Right lobe of liver (tissue), 6 donors: ENCODE measurements around the gene COL17A1. TPM values are rescaled to one million over a fixed set of nuclear protein-coding genes. Genes with fewer than 3 reads are reported as not detected.
A peak's percentile ranks its signal among the peaks of the same experiment; 100 is the strongest.

Experiments used
- ATAC-seq, 4 donors: fragments of 200-7000 bp; cut with Tn5 transposase; one replicate each; pipeline ENCODE4 v1.9.1; 2020; ENCODE audit warnings: mild to moderate bottlenecking in 4 of 4, moderate library complexity in 4 of 4
- DNase-seq, 3 donors: peaks; one replicate each; pipeline ENCODE4 v3.0.0-alpha.2; 2020
- H3K27ac ChIP-seq, 3 donors: fragments of 200-600 bp; one replicate each; pipeline ENCODE4 v1.8.0; 2022
- H3K27me3 ChIP-seq, 2 donors: fragments of 200-600 bp; one replicate each; pipeline ENCODE4 v1.8.0; 2022
- H3K36me3 ChIP-seq, 4 donors: fragments of 200-600 bp; sonication (generic) in 1 of 4; one replicate each; pipeline versions ENCODE4 v1.5.1 to v1.8.0; 2017 to 2022; ENCODE audit warnings: control low read depth in 1 of 4
- H3K4me1 ChIP-seq, 4 donors: fragments of 200-600 bp; sonication (generic) in 1 of 4; one replicate each; pipeline versions ENCODE4 v1.5.1 to v1.8.0; 2017 to 2022; ENCODE audit warnings: control low read depth in 1 of 4
- H3K4me3 ChIP-seq, 3 donors: fragments of 200-600 bp; one replicate each; pipeline ENCODE4 v1.8.0; 2022
- H3K9me3 ChIP-seq, 4 donors: fragments of 200-600 bp; sonication (generic) in 1 of 4; one replicate each; pipeline versions ENCODE4 v1.5.1 to v1.8.0; 2017 to 2022; ENCODE audit warnings: control low read depth in 1 of 4
- CTCF ChIP-seq, 4 donors: fragments of 200-600 bp in 3 of 4; fragments of 450-650 bp in 1 of 4; IDR thresholded peaks; one replicate each; pipeline versions ENCODE4 v1.5.1 to v1.8.0; 2016 to 2022; ENCODE audit warnings: antibody characterized with exemption in 4 of 4, mild to moderate bottlenecking in 2 of 4
- POLR2A ChIP-seq: fragments of 450-650 bp; IDR thresholded peaks from one replicate; pipeline ENCODE4 v1.6.1; 2017; ENCODE audit warnings: antibody characterized with exemption, mild to moderate bottlenecking
- WGBS: methylation state at CpG from one replicate; pipeline ENCODE4 v1.1.6; 2018; ENCODE audit warnings: low coverage, low lambda C conversion rate; ENCODE audit not compliant: insufficient coverage; ENCODE audit errors: missing lambda C conversion rate; 5-methylcytosine and 5-hydroxymethylcytosine counted together
- intact Hi-C, 2 donors: fragments of 100-400 bp; cut with DNase I; formaldehyde crosslinking; loops; one replicate each; pipeline versions ENCODE4 v1.11.2 to v1.14.1; 2022
- long read RNA-seq: library from polyadenylated mRNA; unstranded; transcript quantifications from one replicate; pipeline ENCODE4 v2.0.0, GENCODE V29; 2019
- total RNA-seq, 6 experiments: library from RNA; depleted of rRNA in 2 of 6; stranded (reverse); fragments of >200 nt in 2 of 6; fragmentation: NEBNext Ultra II Directional in 3 of 6; extraction: Animal tissue kit (Norgen Biotek cat#: 25700) in 3 of 6; gene quantifications; one replicate each; pipeline versions ENCODE4 v1.1.0 to v1.2.4, GENCODE V29; 2016 to 2023
- donor health status: DM: no; HTN: yes; CAD: no.
- donor health status: DM: no; HTN: no; CAD: no.
- donor health status: DM: no; HTN: no; CAD: no.
- donor health status: DM: no; HTN: yes; CAD: no.
- donor health status: DM: no; HTN: yes; CAD: no.

Gene COL17A1
- under 1 TPM in 2 of 6 experiments, not detected in 4; 0.11 to 0.12 TPM for total RNA-seq
- long read RNA-seq: 0 reads

GRCh38 chr10:104085801-104086400, at the start of gene COL17A1:
TSS of gene COL17A1 (minus strand) at chr10:104085880. CDS start at chr10:104080673, 5,207 bp downstream.
- DNase-seq (no peak), ATAC-seq (no peak)
- H3K9me3 ChIP-seq: no peaks in the 10 kb centered on the region
- H3K27me3 ChIP-seq: no peaks in the 10 kb centered on the region
- no peaks in the 10 kb centered on the region for H3K4me1 ChIP-seq
- intact Hi-C loops: no loop called here
- H3K4me3 ChIP-seq: no peak within 1 kb of the TSS
- WGBS: 38% methylated on average over 2 of the region's 3 CpGs
- TF ChIP-seq CTCF (IDR thresholded peaks at IDR 0.05) (no peak), POLR2A (no peak)
- no peaks in the 10 kb centered on the region for H3K36me3 ChIP-seq
- no peak within 1 kb of the TSS for H3K27ac ChIP-seq

GRCh38 chr10:104130041-104130440, 44.4 kb upstream of the COL17A1 start:
- no peaks in the 10 kb centered on the region for H3K27me3 ChIP-seq
- intact Hi-C loops: no loop called here
- H3K9me3 ChIP-seq: no peaks in the 10 kb centered on the region
- WGBS: 7% methylated on average over 3 of the region's 3 CpGs
- TF ChIP-seq CTCF (IDR thresholded peaks at IDR 0.05) (no peak), POLR2A (no peak)
- ATAC-seq (peak in 1 of 4 donors; percentile 44), DNase-seq (no peak)
- H3K27ac ChIP-seq: no peak overlapping the region
- no peaks in the 10 kb centered on the region for H3K36me3 ChIP-seq
- H3K4me1 ChIP-seq: no peaks in the 10 kb centered on the region
- H3K4me3 ChIP-seq: no peak overlapping the region

GRCh38 chr10:104128214-104128613, 42.5 kb upstream of the COL17A1 start:
- H3K4me3 ChIP-seq: no peak overlapping the region
- H3K27ac ChIP-seq: no peak overlapping the region
- no peak for DNase-seq
- no peaks in the 10 kb centered on the region for H3K27me3 ChIP-seq
- no peaks in the 10 kb centered on the region for H3K9me3 ChIP-seq
- no peaks in the 10 kb centered on the region for H3K4me1 ChIP-seq
- TF ChIP-seq POLR2A (no peak), CTCF (IDR thresholded peaks at IDR 0.05) (no peak)
- no peaks in the 10 kb centered on the region for H3K36me3 ChIP-seq
- WGBS: 55% methylated on average over 1 of the region's 2 CpGs
- intact Hi-C loops: no loop called here
- peak in 1 of 4 donors; percentile 58 for ATAC-seq

GRCh38 chr10:104127411-104127810, 41.7 kb upstream of the COL17A1 start:
- ATAC-seq (peak in 2 of 4 donors; percentile 26 to 35), DNase-seq (no peak)
- H3K9me3 ChIP-seq: no peaks in the 10 kb centered on the region
- intact Hi-C loops: no loop called here
- no peaks in the 10 kb centered on the region for H3K27me3 ChIP-seq
- 94% methylated on average over 2 of the region's 2 CpGs for WGBS
- TF ChIP-seq CTCF (IDR thresholded peaks at IDR 0.05) (no peak), POLR2A (no peak)
- no peaks in the 10 kb centered on the region for H3K36me3 ChIP-seq
- H3K4me1 ChIP-seq: no peaks in the 10 kb centered on the region
- no peak overlapping the region for H3K4me3 ChIP-seq
- H3K27ac ChIP-seq: no peak overlapping the region
